ENCODE data around the gene BCL2L13. TPM values are rescaled to one million over a fixed set of nuclear protein-coding genes. Genes with fewer than 3 reads are reported as not detected.

Gene BCL2L13
- 10 to 100 TPM; 49.8 to 54.6 TPM for total RNA-seq
- long read RNA-seq, full-length matches to known transcripts = 31 of 67 reads
- long read RNA-seq, partial matches to known transcripts = 19 of 67 reads
- long read RNA-seq, other reads (novel, unspliced or antisense) = 17 of 67 reads

GRCh38 chr22:17638432-17639246, at the start of gene BCL2L13:
Gene BCL2L13, plus strand, starts transcription at chr22:17638757. Its CDS starts 16,955 bp downstream, at chr22:17655712.
- intact Hi-C loops (cut with DNase I, micrococcal nuclease) = no loop called here
- peak; percentile 90 for ATAC-seq
- peak; percentile 93 to 96 for DNase-seq

- intact Hi-C loops (cut with DNase I, micrococcal nuclease) = no loop called here
- ATAC-seq (peak; percentile 11), DNase-seq (no peak)
Observed at GRCh38 chr22:17589810-17590375, 48.7 kb upstream of the BCL2L13 start.

DNA sequence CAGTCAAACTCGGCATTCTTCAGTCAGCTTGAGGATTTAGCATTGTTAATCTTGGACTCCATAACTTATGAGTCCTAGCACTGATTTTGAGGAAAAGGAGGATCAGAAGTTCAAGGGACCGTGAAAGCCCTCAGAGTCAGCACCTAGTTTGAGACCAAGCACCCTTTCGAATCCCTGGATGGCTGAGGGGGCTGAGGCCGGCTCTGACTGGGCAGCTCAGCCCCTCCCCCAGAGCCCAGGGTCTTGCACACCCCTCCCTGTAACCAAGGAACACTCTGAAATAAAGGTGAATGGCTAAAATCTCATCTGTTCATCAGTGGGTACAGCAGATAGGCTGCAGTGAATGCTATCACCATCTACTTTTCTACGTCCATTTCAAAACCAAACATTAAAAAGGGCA, 48.0 kb upstream of the BCL2L13 start:
- ATAC-seq = no peak
- no peak for DNase-seq
- intact Hi-C loops (cut with DNase I, micrococcal nuclease) = no loop called here

- no peak for ATAC-seq
- DNase-seq = no peak
- intact Hi-C loops (cut with DNase I, micrococcal nuclease) = no loop called here
Observed at GRCh38 chr22:17592201-17592600, 46.4 kb upstream of the BCL2L13 start.

DNA sequence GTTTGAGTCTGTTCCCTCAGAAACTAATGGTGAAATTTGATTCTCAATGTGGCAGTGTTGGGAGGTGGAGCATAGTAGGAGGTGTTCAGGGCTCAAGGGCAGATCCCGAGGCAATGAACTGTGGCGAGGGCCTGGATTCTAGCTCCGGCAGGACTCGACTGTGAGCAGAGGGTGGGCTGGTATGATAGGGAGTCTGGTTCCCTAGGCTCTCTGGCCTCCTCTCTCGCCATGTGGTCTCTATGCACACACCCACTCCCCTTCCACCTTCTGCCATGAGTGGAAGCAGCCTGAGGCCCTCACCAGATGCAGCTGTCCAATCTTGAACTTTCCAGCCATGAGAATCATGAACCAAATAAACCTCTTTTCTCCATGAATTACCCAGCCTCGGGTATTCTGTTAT, 42.3 kb upstream of the BCL2L13 start:
- intact Hi-C loops (cut with DNase I, micrococcal nuclease) = no loop called here
- no peak for DNase-seq
- no peak for ATAC-seq

- ATAC-seq (no peak), DNase-seq (no peak)
- intact Hi-C loops (cut with DNase I, micrococcal nuclease) = no loop called here
Observed at GRCh38 chr22:17597217-17597616, 41.3 kb upstream of the BCL2L13 start.

DNA sequence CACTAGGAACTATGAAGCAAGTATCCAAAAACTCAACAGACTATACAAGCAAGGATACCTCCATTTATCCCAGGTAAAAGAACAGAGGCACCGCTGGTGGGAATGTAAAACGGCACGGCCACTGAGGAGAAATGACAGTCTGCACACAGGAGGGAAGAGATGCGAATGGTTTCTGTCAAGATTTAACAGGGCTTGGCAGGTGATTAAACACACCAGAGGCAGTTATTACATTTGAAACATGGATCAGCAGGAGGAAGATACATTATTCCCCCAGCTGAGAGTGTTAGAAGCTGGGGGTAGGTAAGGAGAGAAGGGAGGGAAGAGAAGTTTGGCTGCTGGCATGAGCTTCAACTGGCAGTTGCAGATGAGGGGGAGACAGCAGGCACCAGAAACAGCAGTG, 40.2 kb upstream of the BCL2L13 start:
- intact Hi-C loops (cut with DNase I, micrococcal nuclease) = no loop called here
- ATAC-seq = no peak
- no peak for DNase-seq

- ATAC-seq = no peak
Observed at GRCh38 chr22:17601031-17601430, 37.5 kb upstream of the BCL2L13 start.

DNA sequence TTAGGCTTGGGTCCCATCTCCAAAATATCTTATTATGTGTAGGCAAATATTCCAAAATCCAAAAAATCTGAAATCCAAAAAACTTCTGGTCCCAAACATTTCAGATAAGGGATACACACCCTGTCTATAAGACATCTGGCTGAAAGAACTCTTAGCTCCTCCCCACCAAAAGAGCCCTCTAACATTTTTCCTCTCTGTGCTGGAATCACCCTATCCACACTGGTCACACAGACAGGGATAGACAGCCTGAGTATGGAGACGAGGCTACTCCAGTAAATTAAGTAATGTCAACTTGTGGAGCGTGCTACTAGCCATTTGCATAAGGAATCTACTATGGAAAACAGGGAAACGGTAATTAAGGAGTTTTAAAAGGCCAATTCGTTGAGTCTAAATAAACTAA, 34.9 kb upstream of the BCL2L13 start:
- ATAC-seq (no peak), DNase-seq (no peak)
- intact Hi-C loops (cut with DNase I, micrococcal nuclease) = no loop called here

More at GRCh38 chr22:17601031-17601430, 37.5 kb upstream of the BCL2L13 start:
- intact Hi-C loops (cut with DNase I, micrococcal nuclease) = no loop called here
- DNase-seq = no peak

DNA sequence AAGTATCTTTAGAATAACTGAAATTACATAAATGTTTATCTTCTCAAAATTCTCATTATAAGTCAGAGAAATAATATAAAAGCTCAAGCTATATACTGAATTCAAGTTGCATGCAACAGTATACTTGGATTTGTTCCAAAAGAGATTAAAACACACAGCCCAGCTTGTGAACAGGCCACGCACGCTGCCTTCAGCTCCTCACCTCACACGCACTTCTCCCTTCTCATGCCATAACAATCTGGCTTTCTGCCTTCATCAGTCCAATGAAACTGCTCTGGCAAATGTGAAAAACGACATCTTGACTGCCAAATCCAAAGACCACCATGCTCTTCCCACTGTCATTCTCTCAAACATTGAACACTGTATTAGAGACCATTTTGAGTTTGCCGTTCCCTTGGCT, 32.1 kb upstream of the BCL2L13 start:
- DNase-seq = no peak
- ATAC-seq = no peak
- intact Hi-C loops (cut with DNase I, micrococcal nuclease) = no loop called here

DNA sequence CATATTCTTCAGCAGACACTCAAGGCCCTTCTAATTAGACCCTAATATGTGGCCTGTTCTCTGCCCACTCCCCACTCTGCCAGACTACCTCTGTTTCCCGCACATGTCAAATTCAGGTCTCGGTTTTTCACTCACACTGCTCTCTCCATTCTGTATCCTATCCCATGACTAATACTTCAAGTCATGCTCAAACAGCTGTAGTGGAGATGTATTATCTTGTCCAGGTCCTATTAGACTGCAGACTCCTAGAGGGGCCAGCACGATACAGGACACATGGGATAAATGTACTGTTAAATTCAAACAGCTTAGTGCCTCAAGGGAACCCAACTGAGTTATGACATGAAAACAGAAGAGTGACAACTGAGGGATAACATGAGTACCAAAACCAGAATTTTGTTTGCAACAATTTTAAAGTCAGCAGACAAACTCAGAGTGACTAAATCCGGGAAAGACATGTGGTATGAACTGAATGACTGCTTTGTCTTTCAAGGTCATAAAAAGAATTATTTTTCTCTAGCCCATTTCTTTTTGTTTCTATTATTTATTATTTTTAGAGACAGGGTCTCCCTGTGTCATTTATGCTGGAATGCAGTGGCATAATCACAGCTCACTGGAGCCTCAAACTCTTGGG, 30.6 kb upstream of the BCL2L13 start:
- ATAC-seq = no peak
- no peak for DNase-seq
- intact Hi-C loops (cut with DNase I, micrococcal nuclease) = no loop called here

- ATAC-seq (no peak), DNase-seq (no peak)
- intact Hi-C loops (cut with DNase I, micrococcal nuclease) = no loop called here
Observed at GRCh38 chr22:17612057-17612456, 26.5 kb upstream of the BCL2L13 start.

DNA sequence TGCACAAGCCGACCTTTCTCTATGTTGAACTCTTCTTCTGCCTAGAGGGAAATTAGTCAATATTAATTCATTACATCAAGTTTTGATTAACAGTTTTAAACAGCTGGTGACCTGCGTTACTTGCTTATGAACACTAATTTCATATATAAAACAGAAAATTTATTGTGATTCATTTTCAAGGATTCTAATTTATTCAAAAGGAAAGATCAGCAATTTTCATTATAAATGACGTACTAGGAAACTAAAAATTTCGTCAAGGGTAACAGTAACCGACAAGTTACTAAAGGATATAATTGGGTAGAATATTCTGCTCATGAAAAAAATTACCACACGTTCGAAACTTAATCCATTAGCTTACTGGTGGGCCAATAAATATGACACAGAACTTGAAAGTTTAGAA, 25.3 kb upstream of the BCL2L13 start:
- intact Hi-C loops (cut with DNase I, micrococcal nuclease) = no loop called here
- ATAC-seq (no peak), DNase-seq (no peak)

DNA sequence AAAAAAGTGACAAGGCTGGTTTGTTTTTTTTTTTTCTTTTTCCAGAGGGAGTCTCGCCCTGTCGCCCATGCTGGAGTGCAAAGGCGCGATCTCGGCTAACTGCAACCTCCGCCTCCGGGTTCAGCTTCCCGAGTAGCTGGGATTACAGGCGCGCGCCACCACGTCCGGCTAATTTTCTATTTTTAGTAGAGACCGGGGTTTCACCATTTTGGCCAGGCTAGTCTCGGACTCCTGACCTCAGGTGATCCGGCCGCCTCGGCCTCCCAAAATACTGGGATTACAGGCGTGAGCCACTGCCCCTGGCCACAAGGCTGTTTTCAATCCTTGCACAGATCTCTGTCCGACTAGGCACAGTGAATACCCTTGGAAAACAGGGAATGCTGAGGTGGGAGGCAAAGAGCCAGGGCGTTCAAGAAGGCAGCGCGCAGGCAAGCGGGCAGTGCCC, 10.6 kb upstream of the BCL2L13 start:
- intact Hi-C loops (cut with DNase I, micrococcal nuclease) = no loop called here
- DNase-seq = peak in 1 of 2 donors; percentile 24
- peak; percentile 9 for ATAC-seq

GRCh38 chr22:17628406-17629172, 10.0 kb upstream of the BCL2L13 start, which contains the start of gene ATP6V1E1:
Gene ATP6V1E1, minus strand, starts transcription at chr22:17628749. Its CDS starts 114 bp downstream, at chr22:17628635.
- intact Hi-C loops (cut with DNase I, micrococcal nuclease) = no loop called here
- ATAC-seq = peak; percentile 98
- peak; percentile 96 to 97 for DNase-seq

- intact Hi-C loops (cut with DNase I, micrococcal nuclease) = no loop called here
- DNase-seq (no peak), ATAC-seq (peak; percentile 36)
Observed at GRCh38 chr22:17629173-17629489, 9.4 kb upstream of the BCL2L13 start.

- ATAC-seq (no peak), DNase-seq (no peak)
- intact Hi-C loops (cut with DNase I, micrococcal nuclease) = no loop called here
Observed at GRCh38 chr22:17629641-17630040, 8.9 kb upstream of the BCL2L13 start.

GRCh38 chr22:17631076-17631565, 7.4 kb upstream of the BCL2L13 start:
- intact Hi-C loops (cut with DNase I, micrococcal nuclease) = no loop called here
- ATAC-seq (no peak), DNase-seq (no peak)

Measured in left colon (tissue), 2 donors.